Inflammatory macrophage treated with lipopolysaccharide for 1 hour (primary cell): ENCODE results near the gene HES5.

Source experiments
- DNase-seq, 2 donors: peaks; one replicate each; pipeline ENCODE4 v3.0.0-alpha.2; 2020 to 2022

Gene HES5

DNA sequence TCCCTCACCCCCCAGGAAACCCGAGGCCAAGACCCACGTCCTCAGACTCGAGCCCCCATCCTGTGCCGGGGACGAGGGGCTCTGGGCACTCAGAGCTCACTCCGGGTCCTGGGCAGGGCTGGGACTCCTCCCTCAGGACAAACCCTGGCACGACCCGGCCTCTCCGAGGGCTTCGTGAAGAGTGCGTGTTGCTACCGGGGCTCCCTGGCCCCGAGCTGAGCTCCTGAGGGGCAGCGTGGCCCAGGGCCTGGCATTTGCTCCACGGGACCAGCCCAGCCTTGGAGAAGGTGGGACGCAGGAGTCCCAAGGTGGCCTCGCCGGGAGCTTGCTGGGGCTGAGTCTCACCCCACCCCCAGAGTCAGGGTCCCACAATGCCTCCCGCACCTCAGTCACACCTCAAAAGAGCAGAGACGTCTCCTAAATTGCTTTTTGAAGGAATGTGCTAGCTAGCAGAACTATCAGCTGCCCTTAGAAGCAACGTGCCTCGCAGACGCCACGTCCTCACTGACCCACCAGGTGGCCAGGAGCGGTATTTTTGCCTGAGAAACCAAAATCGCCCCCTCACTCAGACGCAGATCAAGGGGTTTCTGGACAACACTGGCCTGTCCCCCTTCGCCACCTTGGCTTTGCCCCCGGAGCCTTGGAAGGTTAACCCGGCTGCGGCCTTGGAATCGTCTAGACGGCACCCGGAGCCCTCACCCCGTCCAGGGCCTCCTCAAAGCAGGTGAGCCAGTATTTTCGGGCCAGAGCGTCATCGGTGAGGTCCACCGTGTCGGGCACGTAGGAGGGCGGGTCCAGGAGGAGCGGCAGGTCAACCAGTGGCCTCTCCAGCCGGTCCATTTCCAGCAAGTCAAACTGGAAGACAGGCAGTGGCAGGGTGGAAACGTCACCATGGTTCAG lies 14.9 kb downstream of the HES5 start:
- DNase-seq, result no peak

GRCh38 chr1:2513939-2514652 lies 16.0 kb downstream of the HES5 start:
- no peak for DNase-seq

DNA sequence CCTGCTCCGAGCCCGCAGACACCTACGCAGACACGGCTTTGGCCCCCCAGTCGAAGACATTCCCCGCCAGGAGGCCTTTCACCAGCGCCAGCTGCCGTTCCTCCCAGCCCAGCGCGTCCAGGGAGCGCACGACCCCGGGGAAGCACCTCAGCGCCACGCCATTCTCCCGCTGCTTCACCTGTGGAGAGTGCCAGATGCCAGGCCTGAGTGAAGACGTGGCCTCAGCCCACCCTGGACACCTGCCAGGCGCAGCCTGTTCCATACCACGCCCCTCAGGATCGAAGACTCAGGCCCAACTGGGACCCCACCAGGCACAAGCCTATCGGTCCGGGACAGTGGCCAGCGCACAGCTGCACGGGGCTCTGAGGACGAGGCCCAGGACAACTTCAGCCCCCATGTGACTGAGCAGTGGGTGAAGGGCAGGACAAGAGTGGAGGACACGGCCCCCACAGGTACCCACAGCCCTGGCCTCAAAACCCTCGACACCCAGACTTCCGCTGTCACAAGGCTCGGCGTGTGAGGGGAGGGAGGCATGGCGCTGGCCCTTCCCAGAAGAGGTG lies 17.1 kb downstream of the HES5 start:
- DNase-seq, result no peak

GRCh38 chr1:2510366-2511155 lies 19.5 kb downstream of the HES5 start:
- DNase-seq, result no peak

DNA sequence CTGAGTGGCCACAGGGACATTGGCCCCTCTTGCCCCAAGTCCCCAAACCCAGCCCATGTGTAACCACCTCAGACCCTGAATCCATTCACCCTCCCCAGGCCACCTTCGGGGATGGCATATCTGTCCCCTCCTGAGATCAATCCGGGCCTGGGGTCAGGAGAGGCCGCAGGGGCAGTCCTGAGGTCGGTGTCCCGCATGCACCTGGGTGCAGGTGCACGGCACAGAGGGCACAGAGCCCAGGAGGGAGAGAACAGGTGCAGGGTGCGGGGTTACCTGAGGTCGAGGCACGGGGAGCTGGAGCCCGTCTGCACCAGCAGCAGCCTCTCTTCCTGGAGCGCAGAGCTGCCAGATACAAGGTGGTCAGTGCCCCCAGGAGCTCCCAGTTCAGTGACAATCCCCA lies 20.5 kb downstream of the HES5 start:
- DNase-seq, result no peak

DNA sequence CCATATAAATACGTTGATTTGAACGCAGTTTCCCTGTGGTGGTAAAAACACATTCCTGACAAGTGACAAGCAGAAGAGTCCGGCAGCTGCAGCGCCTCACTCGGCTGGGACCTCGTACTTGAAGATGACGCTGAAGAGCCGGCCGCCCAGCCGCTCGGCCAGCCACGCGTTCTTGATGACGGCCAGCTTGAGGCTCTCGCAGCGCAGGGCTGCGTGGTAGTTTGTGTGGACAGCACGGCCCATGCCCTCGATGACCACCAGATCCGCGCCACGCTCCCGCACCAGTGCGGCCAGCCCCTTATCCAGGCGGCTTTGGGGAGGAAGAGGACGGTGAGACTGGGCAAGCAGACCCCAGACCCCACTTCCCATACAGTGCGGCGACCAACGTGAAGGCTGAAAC lies 21.3 kb downstream of the HES5 start:
- no peak for DNase-seq

DNA sequence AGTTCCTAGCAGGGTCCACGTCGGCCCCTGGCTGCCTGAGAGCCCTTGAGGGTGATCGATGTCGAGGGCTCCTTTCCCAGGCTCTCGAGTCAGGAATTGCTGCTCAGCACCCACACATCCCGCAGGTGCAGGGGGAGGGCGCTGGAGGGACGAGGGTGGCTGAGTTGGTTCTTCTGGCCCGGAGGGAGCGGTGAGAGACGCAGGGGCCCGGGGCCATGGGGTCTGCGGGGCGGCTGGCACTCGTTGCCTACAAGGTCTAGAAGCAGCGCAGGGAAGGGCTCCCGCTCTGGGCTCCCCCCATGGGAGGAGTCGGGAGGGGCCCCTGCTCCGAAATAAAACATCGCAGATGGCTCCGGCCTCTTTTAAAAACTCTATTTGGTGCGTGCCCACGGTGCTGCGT lies 21.9 kb downstream of the HES5 start:
- no peak for DNase-seq

- no peak for DNase-seq
These were observed 22.3 kb downstream of the HES5 start for GRCh38 chr1:2507744-2508155.

DNA sequence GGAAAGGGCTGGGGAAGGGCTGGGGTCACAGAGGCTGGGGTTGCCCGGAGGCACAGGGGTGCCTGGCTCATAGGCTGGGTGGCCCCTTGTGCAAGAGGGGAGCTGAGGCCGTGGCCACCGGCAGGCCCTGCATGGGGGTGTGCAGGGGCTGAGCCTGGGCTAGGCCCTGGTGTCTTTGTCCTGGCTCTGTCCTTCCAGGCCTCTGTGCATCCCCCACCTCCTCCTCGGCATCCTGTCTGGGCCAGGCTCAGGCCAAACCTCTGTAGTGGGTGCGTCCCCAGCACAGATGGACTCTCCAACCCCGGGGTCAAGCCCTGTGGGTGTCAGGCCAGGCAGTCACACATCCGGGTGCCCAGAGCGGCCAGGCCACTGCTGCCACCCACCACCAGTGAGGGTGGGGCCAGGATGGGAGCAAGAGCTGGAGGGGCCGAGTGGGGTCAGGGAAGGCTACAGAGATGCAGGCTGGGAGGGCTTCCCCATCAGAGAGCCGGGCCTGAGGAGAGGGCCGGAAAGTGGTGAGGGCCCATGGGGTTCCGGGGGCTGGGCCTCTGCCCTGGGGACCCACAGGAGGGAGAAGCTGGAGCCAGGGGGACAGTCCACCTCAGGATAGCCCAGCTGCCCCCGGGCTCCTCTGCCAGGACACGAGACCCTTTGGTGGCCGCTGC lies 23.0 kb downstream of the HES5 start:
- DNase-seq, result no peak

DNA sequence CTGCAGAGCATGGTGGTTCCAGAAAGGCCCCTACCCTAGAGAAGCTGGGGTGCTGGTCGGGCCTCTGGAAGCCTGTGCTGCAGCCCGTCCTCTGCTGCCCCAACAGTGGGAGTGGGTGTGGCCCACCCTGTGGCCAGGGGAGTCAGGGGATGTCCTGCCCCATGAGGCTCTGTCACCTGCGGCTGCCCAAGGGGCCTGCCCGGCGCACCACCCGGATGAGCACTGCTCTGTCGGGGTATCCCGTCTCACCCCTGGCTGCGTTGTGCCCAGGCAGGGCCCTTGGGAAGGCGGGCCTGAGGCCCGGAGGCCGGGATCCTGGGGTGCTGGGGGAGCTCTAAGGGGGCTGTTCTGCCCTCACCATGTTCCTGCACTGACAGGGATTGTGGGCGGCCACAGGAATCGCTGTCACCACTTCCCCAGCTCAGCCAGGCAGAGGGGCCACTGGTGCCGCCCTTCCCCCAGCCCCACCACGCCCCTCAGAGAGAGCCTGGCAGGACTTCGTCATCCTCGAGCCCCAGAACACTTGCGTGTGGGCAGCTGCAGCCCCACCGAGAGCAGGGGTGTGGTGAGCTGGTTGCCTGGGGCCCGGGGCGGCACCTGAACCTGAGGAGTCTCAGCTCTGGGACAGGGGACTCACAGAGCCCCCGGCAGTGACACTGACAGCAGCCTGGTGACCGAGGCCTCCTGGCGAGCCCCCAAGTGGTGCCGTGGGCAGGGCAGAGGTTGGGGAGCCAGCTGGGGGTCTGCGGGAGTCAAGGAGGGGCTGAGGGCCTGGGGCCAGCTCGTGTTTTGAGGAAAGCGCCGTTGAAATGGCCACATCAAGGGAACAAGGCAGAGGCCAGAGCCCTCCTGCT lies 23.8 kb downstream of the HES5 start:
- DNase-seq, result no peak

- DNase-seq, result no peak
These were observed 24.5 kb downstream of the HES5 start for GRCh38 chr1:2505461-2505994.

DNA sequence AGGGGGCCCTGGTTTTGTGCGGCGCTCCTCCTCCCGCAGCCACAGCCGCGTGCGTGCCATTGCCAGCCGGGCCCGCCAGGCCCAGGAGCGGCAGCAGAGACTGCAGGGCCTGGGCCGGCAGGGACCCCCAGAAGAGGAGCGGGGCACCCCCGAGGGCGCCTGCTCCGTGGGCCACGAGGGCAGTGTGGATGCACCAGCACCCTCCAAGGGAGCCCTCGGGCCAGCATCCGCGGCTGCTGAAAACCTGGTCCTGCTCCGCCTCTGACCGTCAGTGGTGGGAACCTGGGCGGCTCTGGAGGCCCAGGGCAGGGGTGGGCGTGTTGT lies 25.2 kb downstream of the HES5 start:
- DNase-seq, result no peak

DNA sequence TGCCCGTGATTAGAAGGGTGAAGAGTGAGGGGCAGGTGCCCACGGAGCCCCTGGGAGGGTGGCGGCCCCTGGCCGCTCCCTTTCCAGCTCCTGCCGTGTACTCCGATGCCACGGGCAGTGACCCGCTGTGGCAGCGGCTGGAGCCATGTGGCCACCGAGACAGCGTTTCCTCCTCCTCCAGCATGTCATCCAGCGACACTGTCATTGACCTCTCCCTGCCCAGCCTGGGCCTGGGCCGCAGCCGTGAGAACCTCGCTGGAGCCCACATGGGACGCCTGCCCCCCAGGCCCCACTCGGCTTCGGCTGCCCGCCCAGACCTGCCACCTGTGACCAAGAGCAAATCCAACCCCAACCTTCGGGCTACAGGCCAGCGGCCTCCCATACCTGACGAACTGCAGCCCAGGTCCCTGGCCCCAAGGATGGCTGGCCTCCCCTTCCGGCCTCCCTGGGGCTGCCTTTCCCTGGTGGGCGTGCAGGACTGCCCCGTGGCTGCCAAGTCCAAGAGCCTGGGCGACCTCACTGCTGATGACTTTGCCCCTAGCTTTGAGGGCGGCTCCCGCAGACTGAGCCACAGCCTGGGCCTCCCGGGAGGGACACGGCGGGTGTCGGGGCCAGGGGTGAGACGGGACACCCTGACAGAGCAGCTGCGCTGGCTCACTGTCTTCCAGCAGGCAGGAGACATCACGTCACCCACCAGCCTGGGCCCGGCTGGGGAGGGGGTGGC lies 25.7 kb downstream of the HES5 start:
- DNase-seq, result no peak

DNA sequence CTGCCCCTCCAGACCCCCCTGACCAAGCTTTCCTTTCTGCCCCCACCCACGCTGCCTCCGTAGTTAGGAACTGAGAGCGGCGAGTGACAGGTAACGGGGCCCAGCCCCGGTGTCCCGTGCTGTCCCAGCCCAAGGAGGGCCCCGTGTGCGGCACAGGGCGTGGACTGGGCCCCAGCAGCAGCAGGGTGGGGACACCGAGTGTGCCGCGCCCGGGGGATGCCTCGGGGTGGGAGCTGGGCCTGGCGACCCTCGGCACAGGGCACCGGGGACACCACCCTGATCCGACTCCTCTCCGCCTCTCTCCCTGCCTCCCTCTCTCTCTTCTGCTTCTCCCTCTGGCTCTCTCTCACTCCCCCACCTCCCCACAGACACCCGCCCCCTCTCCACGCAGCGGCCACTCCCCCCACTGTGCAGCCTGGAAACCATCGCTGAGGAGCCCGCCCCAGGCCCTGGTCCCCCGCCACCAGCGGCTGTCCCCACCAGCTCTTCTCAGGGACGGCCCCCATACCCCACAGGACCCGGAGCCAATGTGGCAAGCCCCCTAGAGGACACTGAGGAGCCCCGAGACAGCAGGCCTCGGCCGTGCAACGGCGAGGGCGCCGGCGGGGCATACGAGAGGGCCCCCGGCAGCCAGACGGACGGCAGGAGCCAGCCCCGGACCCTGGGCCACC lies 26.4 kb downstream of the HES5 start:
- no peak for DNase-seq

DNA sequence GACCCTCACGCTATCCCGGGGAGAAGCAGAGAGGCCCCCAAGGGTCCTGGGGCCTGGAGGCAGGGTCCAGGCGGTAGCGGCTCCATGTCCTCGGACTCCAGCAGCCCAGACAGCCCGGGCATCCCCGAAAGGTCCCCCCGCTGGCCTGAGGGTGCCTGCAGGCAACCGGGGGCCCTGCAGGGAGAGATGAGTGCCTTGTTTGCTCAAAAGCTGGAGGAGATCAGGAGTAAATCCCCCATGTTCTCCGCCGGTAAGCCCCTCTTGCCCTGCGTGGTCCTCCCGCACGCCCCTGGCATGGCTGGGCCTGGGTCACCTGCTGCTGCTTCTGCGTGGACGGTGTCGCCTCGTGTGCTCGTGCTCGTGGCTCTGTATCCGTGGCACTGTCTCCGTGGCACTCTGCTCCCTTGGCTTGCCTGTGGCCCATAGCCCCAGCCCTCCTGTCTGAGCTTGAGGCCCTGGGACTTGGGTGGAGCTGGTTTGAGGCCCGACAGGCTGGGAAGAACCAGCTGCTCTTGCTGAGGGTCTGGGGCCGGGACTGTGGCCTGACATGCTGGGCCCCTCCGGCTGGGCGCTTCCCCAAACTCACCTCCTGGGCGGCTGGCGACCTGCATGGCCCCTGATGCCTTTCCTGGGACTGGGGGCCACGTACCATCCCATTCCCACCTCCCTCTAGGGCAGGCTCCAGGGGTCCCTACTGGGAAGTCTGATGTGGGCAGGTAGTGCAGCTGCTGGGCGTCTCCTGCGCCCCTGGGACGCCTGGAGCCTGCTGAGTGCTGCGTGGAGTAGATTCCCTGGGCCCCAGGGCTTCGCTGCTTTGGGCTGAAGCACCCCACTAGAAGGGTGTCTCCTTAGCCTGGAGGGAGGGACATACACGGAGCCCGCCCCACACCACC lies 27.2 kb downstream of the HES5 start:
- DNase-seq, result no peak

GRCh38 chr1:2502210-2502609 lies 27.9 kb downstream of the HES5 start:
- no peak for DNase-seq

DNA sequence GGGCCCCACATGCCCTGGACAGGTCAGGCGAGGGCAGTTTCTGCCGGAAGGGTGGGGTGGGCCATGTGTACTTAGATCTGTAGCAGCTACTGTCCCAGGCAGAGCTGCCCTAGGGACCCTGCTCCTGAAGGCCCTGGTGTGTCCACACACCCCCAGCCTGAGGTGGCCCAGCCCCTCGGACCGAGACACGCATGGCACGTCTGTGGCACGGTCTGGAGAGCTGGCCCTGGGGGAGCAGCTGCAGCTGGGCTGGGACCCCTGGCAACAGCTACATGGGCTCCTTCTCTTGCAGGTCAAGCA lies 28.3 kb downstream of the HES5 start:
- no peak for DNase-seq

DNA sequence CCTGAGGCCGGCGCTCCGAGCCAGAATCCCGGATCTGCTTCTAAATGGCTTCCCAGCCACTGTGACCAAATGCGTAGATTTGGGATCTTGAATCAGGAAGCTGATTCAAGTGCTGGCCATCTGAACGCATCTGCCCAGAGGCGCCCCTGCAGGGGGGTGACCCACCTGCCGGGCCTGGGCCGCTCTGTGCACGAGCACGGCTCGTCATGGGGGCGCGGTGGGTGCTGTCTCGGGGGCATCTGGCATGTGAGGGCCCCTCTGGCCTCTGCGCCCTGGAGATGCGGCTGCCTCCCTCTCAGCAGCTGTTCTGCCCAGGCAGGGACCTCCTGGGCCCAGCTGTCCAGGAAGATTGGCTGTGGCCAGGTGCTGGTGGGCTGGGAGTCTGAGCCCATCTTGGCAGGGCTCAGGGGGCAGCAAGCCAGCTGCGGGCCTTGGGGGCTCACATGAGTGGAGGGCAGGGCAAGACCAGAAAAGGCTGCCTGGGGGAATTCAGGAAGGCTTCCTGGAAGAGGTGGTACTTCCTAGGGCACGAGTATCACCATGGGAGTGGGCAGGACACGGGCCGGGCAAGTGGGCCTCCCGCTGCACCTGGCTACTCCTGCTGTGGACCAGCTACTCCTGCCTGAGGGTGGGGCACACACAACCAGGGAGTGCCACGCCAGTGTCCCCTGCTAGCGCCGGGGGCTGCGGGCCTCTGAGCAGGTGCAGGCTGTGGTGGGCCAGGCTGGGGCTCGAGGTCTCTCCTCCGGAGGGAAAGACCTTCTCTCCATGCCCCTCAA lies 28.8 kb downstream of the HES5 start:
- DNase-seq, result no peak
